MM.1S (cell line): Measurements from ENCODE around the gene ELOVL6.

Experiments used
- CTCF ChIP-seq: fragments of 300-600 bp; sonication (generic); IDR thresholded peaks from 2 replicates; pipeline ENCODE4 v1.5.1; 2016; ENCODE audit warnings: antibody characterized with exemption, low read length, mixed read lengths
- EZH2 ChIP-seq: fragments of 300-600 bp; sonication (generic); optimal IDR thresholded peaks from 2 replicates; pipeline ENCODE3; 2017; ENCODE audit warnings: low read depth, mild to moderate bottlenecking, antibody characterized with exemption, low read length, mixed read lengths

GRCh38 chr4:110019153-110019552 lies 179.3 kb downstream of the ELOVL6 start:
- no peak for TF ChIP-seq EZH2
- no peak for TF ChIP-seq CTCF
